ENCODE measurements around the gene NEK10. TPM values are rescaled to one million over a fixed set of nuclear protein-coding genes. Genes with fewer than 3 reads are reported as not detected.

NEK10 gene
- total RNA-seq, 2 experiments from 2014 or later: 0.28 to 1.3 TPM

- H3K27ac ChIP-seq (ENCODE audit: low read depth, low read length, poor library complexity, severe bottlenecking): no peak overlapping the region
- H3K79me2 ChIP-seq (ENCODE audit: insufficient read depth, low read depth, low read length): no peaks in the 10 kb centered on the region
- H3K4me2 ChIP-seq (ENCODE audit: low read length): no peak overlapping the region
- intact Hi-C loops (cut with micrococcal nuclease; ENCODE audit: unreplicated experiment): no loop called here
- no peak for DNase-seq (ENCODE audit: low spot score)
- ChIA-PET CTCF (ENCODE audit: unreplicated experiment) (no interaction called here), POLR2A (interaction anchor here (1.9 kb wide), 1 partner anchor 11 kb away, joined by 8 read pairs; no protein-coding TSS in a partner anchor)
- no peaks in the 10 kb centered on the region for H3K9me2 ChIP-seq (ENCODE audit: insufficient read depth, low read length)
- H3K4me3 ChIP-seq (ENCODE audit: low read depth, low read length, poor library complexity, severe bottlenecking): no peak overlapping the region
- H3K9me3 ChIP-seq (ENCODE audit: low read length): no peaks in the 10 kb centered on the region
- TF ChIP-seq EZH2phosphoT487 (IDR thresholded peaks at IDR 0.05; ENCODE audit: borderline replicate concordance, low read depth, low read length) (no peak), CTCF (conservative IDR thresholded peaks at IDR 0.05; ENCODE audit: low read length) (no peak)
- BruUV-seq (replicated peaks): no TSS peak
- no peaks in the 10 kb centered on the region for H4K20me1 ChIP-seq (ENCODE audit: insufficient read depth, low read length)
- no peak overlapping the region for H2AFZ ChIP-seq (ENCODE audit: low read length)
- H3K36me3 ChIP-seq (ENCODE audit: insufficient read depth, low read length): no peaks in the 10 kb centered on the region
- H3K4me1 ChIP-seq (ENCODE audit: insufficient read depth, low read length, poor library complexity, severe bottlenecking): no peaks in the 10 kb centered on the region
Observed at GRCh38 chr3:27275441-27275990, 93.7 kb downstream of the NEK10 start.

- H4K20me1 ChIP-seq (ENCODE audit: insufficient read depth, low read length): no peaks in the 10 kb centered on the region
- no TSS peak for BruUV-seq (replicated peaks)
- no peak for DNase-seq (ENCODE audit: low spot score)
- H3K36me3 ChIP-seq (ENCODE audit: insufficient read depth, low read length): no peaks in the 10 kb centered on the region
- POLR2A ChIA-PET: no interaction called here
- no peaks in the 10 kb centered on the region for H3K9me3 ChIP-seq (ENCODE audit: low read length)
- H3K4me3 ChIP-seq (ENCODE audit: low read depth, low read length, poor library complexity, severe bottlenecking): no peak overlapping the region
- no peak overlapping the region for H2AFZ ChIP-seq (ENCODE audit: low read length)
- H3K27ac ChIP-seq (ENCODE audit: low read depth, low read length, poor library complexity, severe bottlenecking): no peak overlapping the region
- no peak for TF ChIP-seq EZH2phosphoT487 (IDR thresholded peaks at IDR 0.05; ENCODE audit: borderline replicate concordance, low read depth, low read length)
- TF ChIP-seq CTCF (conservative IDR thresholded peaks at IDR 0.05; ENCODE audit: low read length): no peak
- H3K9me2 ChIP-seq (ENCODE audit: insufficient read depth, low read length): no peaks in the 10 kb centered on the region
- intact Hi-C loops (cut with micrococcal nuclease; ENCODE audit: unreplicated experiment): no loop called here
- no peaks in the 10 kb centered on the region for H3K4me1 ChIP-seq (ENCODE audit: insufficient read depth, low read length, poor library complexity, severe bottlenecking)
- H3K79me2 ChIP-seq (ENCODE audit: insufficient read depth, low read depth, low read length): no peaks in the 10 kb centered on the region
- CTCF ChIA-PET (ENCODE audit: unreplicated experiment): no interaction called here
- H3K4me2 ChIP-seq (ENCODE audit: low read length): no peak overlapping the region
Observed at GRCh38 chr3:27271890-27272289, 97.3 kb downstream of the NEK10 start.

- no peak overlapping the region for H3K4me3 ChIP-seq (ENCODE audit: low read depth, low read length, poor library complexity, severe bottlenecking)
- intact Hi-C loops (cut with micrococcal nuclease; ENCODE audit: unreplicated experiment): loop anchor here (10.0 kb wide), 1 partner anchor 120 kb away; no protein-coding TSS in a partner anchor
- no peak overlapping the region for H3K27ac ChIP-seq (ENCODE audit: low read depth, low read length, poor library complexity, severe bottlenecking)
- H2AFZ ChIP-seq (ENCODE audit: low read length): no peak overlapping the region
- TF ChIP-seq CTCF (conservative IDR thresholded peaks at IDR 0.05; ENCODE audit: low read length): no peak
- no peak for TF ChIP-seq EZH2phosphoT487 (IDR thresholded peaks at IDR 0.05; ENCODE audit: borderline replicate concordance, low read depth, low read length)
- H3K4me2 ChIP-seq (ENCODE audit: low read length): no peak overlapping the region
- BruUV-seq (replicated peaks): no TSS peak
- ChIA-PET CTCF (ENCODE audit: unreplicated experiment) (no interaction called here), POLR2A (interaction anchor here (0.7 kb wide), 1 partner anchor 1081 kb away, joined by 3 read pairs; no protein-coding TSS in a partner anchor)
- H3K79me2 ChIP-seq (ENCODE audit: insufficient read depth, low read depth, low read length): no peaks in the 10 kb centered on the region
- no peaks in the 10 kb centered on the region for H3K9me2 ChIP-seq (ENCODE audit: insufficient read depth, low read length)
- no peaks in the 10 kb centered on the region for H3K4me1 ChIP-seq (ENCODE audit: insufficient read depth, low read length, poor library complexity, severe bottlenecking)
- no peak for DNase-seq (ENCODE audit: low spot score)
- no peaks in the 10 kb centered on the region for H3K9me3 ChIP-seq (ENCODE audit: low read length)
- no peaks in the 10 kb centered on the region for H3K36me3 ChIP-seq (ENCODE audit: insufficient read depth, low read length)
- no peaks in the 10 kb centered on the region for H4K20me1 ChIP-seq (ENCODE audit: insufficient read depth, low read length)
Observed at GRCh38 chr3:27254896-27255295, 114.3 kb downstream of the NEK10 start.

Data from OCI-LY7 (cell line).